ENCODE data around the gene SPATA33. TPM values are rescaled to one million over a fixed set of nuclear protein-coding genes. Genes with fewer than 3 reads are reported as not detected.
A peak's percentile ranks its signal among the peaks of the same experiment; 100 is the strongest.

The SPATA33 gene
- total RNA-seq, 2 experiments from 2014 or later, result 6.3 to 7.1 TPM

DNA sequence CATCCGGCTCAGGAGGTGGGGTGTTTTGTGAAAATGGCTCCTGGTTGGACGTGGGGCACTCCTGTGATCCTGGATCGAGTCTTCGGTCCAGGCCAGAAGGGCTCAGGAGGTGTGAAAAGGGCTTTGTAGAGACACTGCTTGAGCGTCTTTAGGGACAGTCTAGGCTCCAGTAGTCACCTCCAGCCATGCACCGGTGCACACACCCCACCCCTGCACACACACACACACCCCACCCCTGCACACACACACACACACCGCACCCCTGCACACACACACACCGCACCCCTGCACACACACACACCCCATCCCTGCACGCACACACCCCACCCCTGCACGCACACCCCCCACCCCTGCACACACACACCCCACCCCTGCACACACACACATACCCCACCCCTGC is 19.2 kb upstream of the SPATA33 start:
- DNase-seq, result no peak
- POLR2A ChIA-PET, result no interaction called here
- intact Hi-C loops (cut with micrococcal nuclease), result no loop called here
- Mint-ChIP-seq H3K9me3 (no peaks in the 10 kb centered on the region), H3K27me3 (peaks cover 4% of the 10 kb centered on the region), H3K4me1 (ENCODE audit: low read depth) (peaks cover 10% of the 10 kb centered on the region), H3K27ac (no peak overlapping the region), H3K36me3 (ENCODE audit: low read depth) (no peaks in the 10 kb centered on the region), H3K4me3 (no peak overlapping the region)
- CTCF ChIA-PET, result no interaction called here
- TF ChIP-seq, protein P1, sequence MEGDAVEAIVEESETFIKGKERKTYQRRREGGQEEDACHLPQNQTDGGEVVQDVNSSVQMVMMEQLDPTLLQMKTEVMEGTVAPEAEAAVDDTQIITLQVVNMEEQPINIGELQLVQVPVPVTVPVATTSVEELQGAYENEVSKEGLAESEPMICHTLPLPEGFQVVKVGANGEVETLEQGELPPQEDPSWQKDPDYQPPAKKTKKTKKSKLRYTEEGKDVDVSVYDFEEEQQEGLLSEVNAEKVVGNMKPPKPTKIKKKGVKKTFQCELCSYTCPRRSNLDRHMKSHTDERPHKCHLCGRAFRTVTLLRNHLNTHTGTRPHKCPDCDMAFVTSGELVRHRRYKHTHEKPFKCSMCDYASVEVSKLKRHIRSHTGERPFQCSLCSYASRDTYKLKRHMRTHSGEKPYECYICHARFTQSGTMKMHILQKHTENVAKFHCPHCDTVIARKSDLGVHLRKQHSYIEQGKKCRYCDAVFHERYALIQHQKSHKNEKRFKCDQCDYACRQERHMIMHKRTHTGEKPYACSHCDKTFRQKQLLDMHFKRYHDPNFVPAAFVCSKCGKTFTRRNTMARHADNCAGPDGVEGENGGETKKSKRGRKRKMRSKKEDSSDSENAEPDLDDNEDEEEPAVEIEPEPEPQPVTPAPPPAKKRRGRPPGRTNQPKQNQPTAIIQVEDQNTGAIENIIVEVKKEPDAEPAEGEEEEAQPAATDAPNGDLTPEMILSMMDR (IDR thresholded peaks at IDR 0.05), result no peak
- ATAC-seq, result no peak

DNA sequence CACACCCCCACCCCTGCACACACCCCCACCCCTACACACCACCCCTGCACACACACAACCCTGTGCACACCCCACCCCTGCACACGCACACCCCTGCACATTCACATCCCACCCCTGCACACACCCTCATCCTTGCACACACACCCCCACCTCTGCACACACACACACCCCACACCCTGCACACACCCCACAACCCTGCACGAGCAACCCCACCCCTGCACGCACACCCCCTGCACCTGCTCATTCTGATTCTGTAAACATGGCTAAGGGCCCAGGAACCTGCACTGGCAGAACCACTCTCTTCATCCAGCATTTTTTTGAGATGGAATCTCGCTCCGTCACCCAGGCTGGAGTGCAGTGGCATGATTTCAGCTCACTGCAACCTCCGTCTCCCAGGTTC is 18.3 kb upstream of the SPATA33 start:
- Mint-ChIP-seq H3K9me3 (no peaks in the 10 kb centered on the region), H3K36me3 (ENCODE audit: low read depth) (no peaks in the 10 kb centered on the region), H3K4me3 (no peak overlapping the region), H3K27ac (no peak overlapping the region), H3K27me3 (peaks cover 4% of the 10 kb centered on the region), H3K4me1 (ENCODE audit: low read depth) (peaks cover 10% of the 10 kb centered on the region)
- intact Hi-C loops (cut with micrococcal nuclease), result no loop called here
- TF ChIP-seq, protein P1 (IDR thresholded peaks at IDR 0.05), result no peak
- CTCF ChIA-PET, result no interaction called here
- ATAC-seq (no peak), DNase-seq (no peak)
- POLR2A ChIA-PET, result no interaction called here

DNA sequence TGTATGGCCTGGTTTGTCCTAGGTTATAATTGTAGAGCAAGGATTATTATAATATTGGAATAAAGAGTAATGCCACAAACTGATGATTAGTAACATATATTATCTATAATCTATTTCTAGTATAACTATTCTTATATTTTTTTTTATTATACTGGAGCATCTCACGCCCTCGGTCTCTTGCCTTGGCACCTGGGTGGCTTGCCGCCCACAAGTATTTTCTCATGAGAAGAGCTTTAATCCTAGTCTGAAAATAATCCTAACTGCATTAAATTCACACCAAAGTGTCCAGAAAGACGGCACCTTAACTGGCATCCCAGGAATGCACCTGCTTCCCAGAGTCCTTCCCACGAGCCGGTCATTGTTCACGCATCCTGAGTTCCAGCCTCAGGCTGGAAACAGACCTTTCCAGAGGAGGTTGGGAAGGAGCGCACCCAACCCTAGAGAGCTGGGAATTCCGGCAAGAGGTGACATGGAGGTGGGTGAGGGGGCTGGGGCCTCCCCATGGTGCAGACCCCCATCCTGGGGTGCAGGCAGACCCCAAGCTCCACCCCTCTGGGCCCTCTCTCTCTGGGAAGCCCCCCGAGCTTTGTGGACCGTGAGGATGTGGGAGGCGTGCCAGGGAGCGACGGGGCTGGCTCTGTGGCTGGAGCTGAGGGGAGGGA is 16.0 kb upstream of the SPATA33 start:
- ATAC-seq, result no peak
- H3K4me1 Mint-ChIP-seq (ENCODE audit: low read depth), result peaks cover 10% of the 10 kb centered on the region
- intact Hi-C loops (cut with micrococcal nuclease), result loop anchor here (5.0 kb wide), 1 partner anchor 64 kb away; the partner anchor contains the start of gene CPNE7
- no peaks in the 10 kb centered on the region for H3K27me3 Mint-ChIP-seq
- DNase-seq, result no peak
- TF ChIP-seq, protein P1 (IDR thresholded peaks at IDR 0.05), result peak; percentile 19
- POLR2A ChIA-PET, result interaction anchor here (1.3 kb wide), 1 partner anchor 93 kb away, joined by 3 read pairs; no protein-coding TSS in a partner anchor
- H3K9me3 Mint-ChIP-seq, result no peaks in the 10 kb centered on the region
- H3K4me3 Mint-ChIP-seq, result no peak overlapping the region
- H3K27ac Mint-ChIP-seq, result no peak overlapping the region
- peaks cover 12% of the 10 kb centered on the region for H3K36me3 Mint-ChIP-seq (ENCODE audit: low read depth)
- CTCF ChIA-PET, result interaction anchor here (0.7 to 2.0 kb wide), 7 partner anchors 9 to 108 kb away, joined by 3 to 6 read pairs (median 3); partner anchors contain the start of genes CHMP1A, CPNE7 and SPATA33

DNA sequence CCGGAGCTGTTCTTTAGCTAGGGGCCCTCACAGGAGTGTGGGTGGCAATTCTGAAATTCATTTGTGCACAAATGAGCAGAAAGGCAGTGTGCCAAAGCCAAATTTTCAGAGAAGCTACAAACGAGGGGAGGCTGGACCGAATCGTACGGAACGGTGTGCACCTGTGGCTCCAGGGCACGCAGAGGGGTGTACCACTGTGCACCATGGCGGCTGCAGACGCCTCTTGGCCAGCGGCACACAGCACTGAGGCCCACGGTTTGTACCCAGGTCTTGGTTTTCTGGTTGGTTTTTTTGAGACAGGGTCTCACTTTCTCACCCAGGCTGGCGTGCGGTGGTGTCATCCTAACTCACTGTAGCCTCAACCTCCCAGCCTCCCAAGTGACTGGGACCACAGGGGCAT is 15.1 kb upstream of the SPATA33 start:
- Mint-ChIP-seq H3K4me1 (ENCODE audit: low read depth) (peaks cover 10% of the 10 kb centered on the region), H3K9me3 (no peaks in the 10 kb centered on the region), H3K4me3 (no peak overlapping the region), H3K36me3 (ENCODE audit: low read depth) (peaks cover 16% of the 10 kb centered on the region), H3K27me3 (no peaks in the 10 kb centered on the region), H3K27ac (no peak overlapping the region)
- ChIA-PET POLR2A (interaction anchor here (1.3 to 1.6 kb wide), 2 partner anchors 15 to 94 kb away, joined by 3 to 4 read pairs; partner anchors contain the start of genes CHMP1A and SPATA33), CTCF (interaction anchor here (0.5 kb wide), 1 partner anchor 47 kb away, joined by 3 read pairs; no protein-coding TSS in a partner anchor)
- DNase-seq (no peak), ATAC-seq (no peak)
- intact Hi-C loops (cut with micrococcal nuclease), result loop anchor here (5.0 kb wide), 1 partner anchor 65 kb away; the partner anchor contains the start of gene CPNE7
- TF ChIP-seq, protein P1 (IDR thresholded peaks at IDR 0.05), result no peak

DNA sequence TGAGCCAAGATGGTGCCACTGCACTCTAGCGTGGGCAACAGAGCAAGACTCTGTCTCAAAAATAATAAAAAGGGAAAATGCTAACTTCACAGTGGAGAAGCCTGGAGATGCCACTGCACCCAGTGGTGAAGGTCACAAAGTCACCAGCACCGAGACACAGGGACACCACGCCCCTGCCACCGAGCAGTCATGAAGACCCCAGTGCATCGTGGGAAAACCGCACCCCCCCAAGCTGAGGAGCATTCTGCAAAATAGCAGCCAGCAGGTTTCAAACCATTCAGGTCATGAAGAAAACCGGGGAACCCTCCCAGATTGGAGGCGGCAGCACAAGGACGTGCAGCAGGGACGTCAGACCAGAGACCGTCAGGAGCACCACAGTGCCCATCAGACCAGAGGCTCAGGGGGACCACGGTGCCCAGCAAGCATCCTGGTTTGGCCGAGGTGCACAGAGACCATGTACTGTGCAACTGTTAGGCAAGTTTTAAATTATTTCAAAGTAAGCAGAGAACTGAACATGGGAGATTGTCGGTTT is 13.8 kb upstream of the SPATA33 start:
- Mint-ChIP-seq H3K9me3 (no peaks in the 10 kb centered on the region), H3K4me3 (no peak overlapping the region), H3K27me3 (no peaks in the 10 kb centered on the region), H3K27ac (no peak overlapping the region), H3K36me3 (ENCODE audit: low read depth) (peaks cover 21% of the 10 kb centered on the region), H3K4me1 (ENCODE audit: low read depth) (peaks cover 10% of the 10 kb centered on the region)
- ATAC-seq (no peak), DNase-seq (no peak)
- TF ChIP-seq, protein P1 (IDR thresholded peaks at IDR 0.05), result no peak
- intact Hi-C loops (cut with micrococcal nuclease), result loop anchor here (5.0 kb wide), 1 partner anchor 67 kb away; the partner anchor contains the start of gene CPNE7
- POLR2A ChIA-PET, result interaction anchor here (1.0 to 1.6 kb wide), 2 partner anchors 14 to 80 kb away, joined by 3 to 4 read pairs; partner anchors contain the start of genes CHMP1A and SPATA33
- CTCF ChIA-PET, result no interaction called here

All from activated CD8-positive, alpha-beta T cell treated with anti-CD3 and anti-CD28 coated beads for 36 hours (primary cell).